NB4 (cell line): Measurements from ENCODE around the gene FNDC7.

Source experiments
- DNase-seq: peaks from one replicate; pipeline ENCODE4 v3.0.0; 2010; ENCODE audit warnings: low read depth
- H3K4me3 ChIP-seq: one replicate; pipeline ENCODE4 v1.5.1; 2011; ENCODE audit warnings: mild to moderate bottlenecking, low read depth, low read length, moderate library complexity
- MYC ChIP-seq: IDR thresholded peaks from 2 replicates; pipeline ENCODE4 v1.6.1; 2011; ENCODE audit warnings: low read depth, low read length
- POLR2A ChIP-seq: IDR thresholded peaks from 2 replicates; pipeline ENCODE4 v1.6.1; 2011; ENCODE audit warnings: mild to moderate bottlenecking; ENCODE audit not compliant: insufficient read length; ENCODE audit errors: extremely low read depth
- TF ChIP-seq, protein P1 (sequence below): IDR thresholded peaks from one replicate; pipeline ENCODE4 v1.5.1; 2012; ENCODE audit warnings: low read depth, low read length
- TF ChIP-seq, protein P2 (sequence below): IDR thresholded peaks from 2 replicates; pipeline ENCODE4 v1.6.1; 2011; ENCODE audit warnings: low read depth, low read length

FNDC7 gene

DNA sequence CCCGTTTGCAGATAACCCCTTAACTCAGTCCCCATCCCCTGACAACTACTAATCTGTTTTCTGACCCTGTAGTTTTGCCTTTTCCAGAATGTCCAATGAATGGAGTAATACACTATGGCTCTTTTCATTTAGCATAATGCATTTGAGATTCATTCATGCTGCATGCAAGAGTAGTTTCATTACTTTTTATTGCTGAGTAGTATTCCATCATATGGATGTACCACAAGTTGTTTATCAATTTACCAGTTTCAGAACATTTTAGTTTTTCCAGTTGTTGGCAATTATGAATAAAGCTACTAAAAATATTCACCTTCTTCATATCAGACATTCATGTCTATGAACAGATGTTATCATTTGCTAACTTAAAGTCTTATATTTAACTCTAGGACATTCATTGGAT is 79.1 kb downstream of the FNDC7 start:
- no peak overlapping the region for H3K4me3 ChIP-seq
- DNase-seq: no peak

More for the DNA sequence above, 79.1 kb downstream of the FNDC7 start:
- no peak for TF ChIP-seq MYC
- TF ChIP-seq, protein P1, sequence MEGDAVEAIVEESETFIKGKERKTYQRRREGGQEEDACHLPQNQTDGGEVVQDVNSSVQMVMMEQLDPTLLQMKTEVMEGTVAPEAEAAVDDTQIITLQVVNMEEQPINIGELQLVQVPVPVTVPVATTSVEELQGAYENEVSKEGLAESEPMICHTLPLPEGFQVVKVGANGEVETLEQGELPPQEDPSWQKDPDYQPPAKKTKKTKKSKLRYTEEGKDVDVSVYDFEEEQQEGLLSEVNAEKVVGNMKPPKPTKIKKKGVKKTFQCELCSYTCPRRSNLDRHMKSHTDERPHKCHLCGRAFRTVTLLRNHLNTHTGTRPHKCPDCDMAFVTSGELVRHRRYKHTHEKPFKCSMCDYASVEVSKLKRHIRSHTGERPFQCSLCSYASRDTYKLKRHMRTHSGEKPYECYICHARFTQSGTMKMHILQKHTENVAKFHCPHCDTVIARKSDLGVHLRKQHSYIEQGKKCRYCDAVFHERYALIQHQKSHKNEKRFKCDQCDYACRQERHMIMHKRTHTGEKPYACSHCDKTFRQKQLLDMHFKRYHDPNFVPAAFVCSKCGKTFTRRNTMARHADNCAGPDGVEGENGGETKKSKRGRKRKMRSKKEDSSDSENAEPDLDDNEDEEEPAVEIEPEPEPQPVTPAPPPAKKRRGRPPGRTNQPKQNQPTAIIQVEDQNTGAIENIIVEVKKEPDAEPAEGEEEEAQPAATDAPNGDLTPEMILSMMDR: no peak
- TF ChIP-seq, protein P2, sequence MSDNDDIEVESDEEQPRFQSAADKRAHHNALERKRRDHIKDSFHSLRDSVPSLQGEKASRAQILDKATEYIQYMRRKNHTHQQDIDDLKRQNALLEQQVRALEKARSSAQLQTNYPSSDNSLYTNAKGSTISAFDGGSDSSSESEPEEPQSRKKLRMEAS: no peak
- no peak for TF ChIP-seq POLR2A
